Measurements from ENCODE around the gene EYA4. TPM values are rescaled to one million over a fixed set of nuclear protein-coding genes. Genes with fewer than 3 reads are reported as not detected.

Gene EYA4
- total and polyA plus RNA-seq, 2 of the 4 experiments (the other 2 are of a cell fraction), result 5.7 to 11.1 TPM

DNA sequence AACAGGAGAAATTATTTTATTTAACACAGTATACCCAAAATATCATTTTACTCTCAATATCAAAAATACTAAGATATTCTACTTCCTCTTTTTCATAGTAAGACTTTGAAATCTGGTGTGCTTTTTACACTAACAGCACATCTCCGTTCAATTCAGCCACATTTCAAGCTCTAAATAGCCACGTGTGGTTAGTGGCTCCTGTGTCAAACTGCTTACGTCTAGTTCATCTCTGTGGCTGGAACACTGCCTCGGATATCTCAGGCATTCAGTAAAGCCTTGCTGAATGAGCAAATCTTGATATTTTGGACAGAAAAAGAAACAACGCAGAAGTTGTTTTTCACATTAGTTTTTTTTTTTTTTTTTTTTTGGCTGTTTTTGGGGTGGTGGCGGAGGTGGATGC is 136.1 kb downstream of the EYA4 start:
- no peaks in the 10 kb centered on the region for H3K9me1 ChIP-seq (ENCODE audit: insufficient read depth, low read length)
- H3K4ac ChIP-seq (ENCODE audit: low read depth, low read length), result no peak overlapping the region
- peaks cover 0 to 3% of the 10 kb centered on the region in 2 experiments; a peak in 1 of 4 replicates for H3K79me1 ChIP-seq (ENCODE audit: low read depth in 1 of 2, low read length in 2 of 2)
- POLR2A ChIA-PET (ENCODE audit: unreplicated experiment), result no interaction called here
- no TSS peak for BruUV-seq (replicated peaks)
- H2AFZ ChIP-seq (replicated peaks; ENCODE audit: low read length, poor library complexity), result no peak overlapping the region
- H3K4me1 ChIP-seq (ENCODE audit: control insufficient read depth, insufficient read depth, low read length), result peaks cover 4% of the 10 kb centered on the region
- DNase-seq (no peak), ATAC-seq (ENCODE audit: low read depth) (no peak)
- H3K27ac ChIP-seq (ENCODE audit: insufficient read depth, low read length), result no peak overlapping the region
- in situ Hi-C loops (cut with MboI; ENCODE audit: low sequenced_read_pairs), result no loop called here
- no peaks in the 10 kb centered on the region for H3K36me3 ChIP-seq (ENCODE audit: control insufficient read depth, insufficient read depth, low read length)
- H2AK5ac ChIP-seq (ENCODE audit: low read depth, low read length), result no peak overlapping the region
- H3K9me3 ChIP-seq (ENCODE audit: control insufficient read depth, insufficient read depth, low read length), result no peaks in the 10 kb centered on the region
- H2AK9ac ChIP-seq (replicated peaks; ENCODE audit: low read depth, low read length, poor library complexity), result no peak overlapping the region
- no peak overlapping the region for H3K18ac ChIP-seq (ENCODE audit: low read depth, low read length)
- no peak overlapping the region for H2BK120ac ChIP-seq (ENCODE audit: low read depth, low read length)
- no peak overlapping the region for H3K14ac ChIP-seq (replicated peaks; ENCODE audit: low read depth, low read length)
- H2BK15ac ChIP-seq (ENCODE audit: low read depth, low read length), result no peak overlapping the region
- H3K23ac ChIP-seq (ENCODE audit: low read depth, low read length), result no peak overlapping the region
- 79% methylated on average over 2 of the region's 6 CpGs; no CpG with 5 or more reads in 1 of the 2 experiments for WGBS, 2 experiments (ENCODE audit: extremely low coverage in 2 of 2, insufficient read length in 1 of 2)
- H2BK20ac ChIP-seq (ENCODE audit: low read depth, low read length), result no peak overlapping the region
- H3K4me2 ChIP-seq (ENCODE audit: low read depth, low read length), result no peak overlapping the region
- intact Hi-C loops (cut with micrococcal nuclease), result no loop called here
- no peaks in the 10 kb centered on the region; the same call in 1 of the 2 replicates for H4K20me1 ChIP-seq (ENCODE audit: insufficient read depth, low read length)
- H3K27me3 ChIP-seq (ENCODE audit: control insufficient read depth, insufficient read depth, low read length), result no peaks in the 10 kb centered on the region
- no peak overlapping the region for H3K4me3 ChIP-seq (ENCODE audit: insufficient read depth, low read depth, low read length)
- dilution Hi-C loops (cut with HindIII; ENCODE audit: low sequenced_read_pairs, unreplicated experiment), result no loop called here
- no peak overlapping the region for H3K9ac ChIP-seq (ENCODE audit: low read depth, low read length)
- no peak overlapping the region for H3K56ac ChIP-seq (ENCODE audit: extremely low read depth, insufficient read depth, low read length)
- CTCF ChIA-PET, result no interaction called here
- TF ChIP-seq MAFK (IDR thresholded peaks at IDR 0.05; ENCODE audit: low read depth, low read length) (no peak), MXI1 (IDR thresholded peaks at IDR 0.05; ENCODE audit: borderline replicate concordance, low read depth, low read length) (no peak), RAD21 (IDR thresholded peaks at IDR 0.05; ENCODE audit: low read length) (no peak), POLR2A (IDR thresholded peaks at IDR 0.05; ENCODE audit: low read depth, low read length) (no peak), CEBPB (IDR thresholded peaks at IDR 0.05; ENCODE audit: low read depth, low read length) (no peak), CHD1 (IDR thresholded peaks at IDR 0.05; ENCODE audit: low read depth, low read length) (no peak), RFX5 (IDR thresholded peaks at IDR 0.05; ENCODE audit: low read depth, low read length) (no peak), NFE2L2 (IDR thresholded peaks at IDR 0.05; ENCODE audit: low read depth, low read length) (no peak), BHLHE40 (IDR thresholded peaks at IDR 0.05; ENCODE audit: low read depth, low read length) (no peak), MAZ (IDR thresholded peaks at IDR 0.05; ENCODE audit: borderline replicate concordance, low read depth, low read length) (no peak)
- no peak overlapping the region for H4K5ac ChIP-seq (ENCODE audit: low read depth, low read length)
- no peak overlapping the region for H4K91ac ChIP-seq (ENCODE audit: insufficient read depth, low read depth, low read length)
- no peak overlapping the region for H2BK5ac ChIP-seq (ENCODE audit: low read depth, low read length, poor library complexity, severe bottlenecking)
- no peak overlapping the region for H4K8ac ChIP-seq (ENCODE audit: low read depth in 2 of 2, low read length in 2 of 2)

Measured in IMR-90 (cell line).